Gastrocnemius medialis (tissue), 4 donors: ENCODE measurements around the gene PRKCE.

Experiments
- POLR2A ChIP-seq, 2 donors: fragments of 450-650 bp; IDR thresholded peaks; one replicate each; pipeline ENCODE4 v1.6.1; 2017; ENCODE audit warnings: antibody characterized with exemption in 2 of 2, mild to moderate bottlenecking in 2 of 2, moderate library complexity in 2 of 2
- TF ChIP-seq, protein P1 (sequence below), 5 experiments: fragments of 450-650 bp in 3 of 5; fragments of 200-600 bp in 2 of 5; sonication (generic) in 2 of 5; IDR thresholded peaks in 4 of 5; conservative IDR thresholded peaks in 1 of 5; 1 replicate in 4 of 5; 2 replicates in 1 of 5; pipeline ENCODE4 v1.5.1; 2016 to 2019; ENCODE audit warnings: antibody characterized with exemption in 5 of 5, mild to moderate bottlenecking in 3 of 5, moderate library complexity in 3 of 5

GRCh38 chr2:45683292-45683691, 31.8 kb downstream of the PRKCE start:
- TF ChIP-seq, protein P1, sequence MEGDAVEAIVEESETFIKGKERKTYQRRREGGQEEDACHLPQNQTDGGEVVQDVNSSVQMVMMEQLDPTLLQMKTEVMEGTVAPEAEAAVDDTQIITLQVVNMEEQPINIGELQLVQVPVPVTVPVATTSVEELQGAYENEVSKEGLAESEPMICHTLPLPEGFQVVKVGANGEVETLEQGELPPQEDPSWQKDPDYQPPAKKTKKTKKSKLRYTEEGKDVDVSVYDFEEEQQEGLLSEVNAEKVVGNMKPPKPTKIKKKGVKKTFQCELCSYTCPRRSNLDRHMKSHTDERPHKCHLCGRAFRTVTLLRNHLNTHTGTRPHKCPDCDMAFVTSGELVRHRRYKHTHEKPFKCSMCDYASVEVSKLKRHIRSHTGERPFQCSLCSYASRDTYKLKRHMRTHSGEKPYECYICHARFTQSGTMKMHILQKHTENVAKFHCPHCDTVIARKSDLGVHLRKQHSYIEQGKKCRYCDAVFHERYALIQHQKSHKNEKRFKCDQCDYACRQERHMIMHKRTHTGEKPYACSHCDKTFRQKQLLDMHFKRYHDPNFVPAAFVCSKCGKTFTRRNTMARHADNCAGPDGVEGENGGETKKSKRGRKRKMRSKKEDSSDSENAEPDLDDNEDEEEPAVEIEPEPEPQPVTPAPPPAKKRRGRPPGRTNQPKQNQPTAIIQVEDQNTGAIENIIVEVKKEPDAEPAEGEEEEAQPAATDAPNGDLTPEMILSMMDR (IDR thresholded peaks at IDR 0.05 in 4 of 5, conservative IDR thresholded peaks at IDR 0.05 in 1 of 5) = no peak
- no peak for TF ChIP-seq POLR2A (IDR thresholded peaks at IDR 0.05)
